NB4 (cell line): ENCODE data around the gene ENOX1.

Experiments used
- DNase-seq: peaks from one replicate; pipeline ENCODE4 v3.0.0; 2010; ENCODE audit warnings: low read depth
- H3K4me3 ChIP-seq: one replicate; pipeline ENCODE4 v1.5.1; 2011; ENCODE audit warnings: mild to moderate bottlenecking, low read depth, low read length, moderate library complexity
- MAX ChIP-seq: IDR thresholded peaks from 2 replicates; pipeline ENCODE4 v1.6.1; 2011; ENCODE audit warnings: low read depth, low read length
- MYC ChIP-seq: IDR thresholded peaks from 2 replicates; pipeline ENCODE4 v1.6.1; 2011; ENCODE audit warnings: low read depth, low read length
- POLR2A ChIP-seq: IDR thresholded peaks from 2 replicates; pipeline ENCODE4 v1.6.1; 2011; ENCODE audit warnings: mild to moderate bottlenecking; ENCODE audit not compliant: insufficient read length; ENCODE audit errors: extremely low read depth
- TF ChIP-seq, protein P1 (sequence below): IDR thresholded peaks from one replicate; pipeline ENCODE4 v1.5.1; 2012; ENCODE audit warnings: low read depth, low read length

Gene ENOX1

GRCh38 chr13:43631106-43631505, 155.7 kb downstream of the ENOX1 start:
- DNase-seq = no peak
- no peak overlapping the region for H3K4me3 ChIP-seq
- TF ChIP-seq POLR2A (no peak), MYC (no peak), MAX (no peak)
- TF ChIP-seq, protein P1, sequence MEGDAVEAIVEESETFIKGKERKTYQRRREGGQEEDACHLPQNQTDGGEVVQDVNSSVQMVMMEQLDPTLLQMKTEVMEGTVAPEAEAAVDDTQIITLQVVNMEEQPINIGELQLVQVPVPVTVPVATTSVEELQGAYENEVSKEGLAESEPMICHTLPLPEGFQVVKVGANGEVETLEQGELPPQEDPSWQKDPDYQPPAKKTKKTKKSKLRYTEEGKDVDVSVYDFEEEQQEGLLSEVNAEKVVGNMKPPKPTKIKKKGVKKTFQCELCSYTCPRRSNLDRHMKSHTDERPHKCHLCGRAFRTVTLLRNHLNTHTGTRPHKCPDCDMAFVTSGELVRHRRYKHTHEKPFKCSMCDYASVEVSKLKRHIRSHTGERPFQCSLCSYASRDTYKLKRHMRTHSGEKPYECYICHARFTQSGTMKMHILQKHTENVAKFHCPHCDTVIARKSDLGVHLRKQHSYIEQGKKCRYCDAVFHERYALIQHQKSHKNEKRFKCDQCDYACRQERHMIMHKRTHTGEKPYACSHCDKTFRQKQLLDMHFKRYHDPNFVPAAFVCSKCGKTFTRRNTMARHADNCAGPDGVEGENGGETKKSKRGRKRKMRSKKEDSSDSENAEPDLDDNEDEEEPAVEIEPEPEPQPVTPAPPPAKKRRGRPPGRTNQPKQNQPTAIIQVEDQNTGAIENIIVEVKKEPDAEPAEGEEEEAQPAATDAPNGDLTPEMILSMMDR = no peak

- TF ChIP-seq POLR2A (no peak), MYC (no peak), MAX (no peak)
- TF ChIP-seq, protein P1 = no peak
- H3K4me3 ChIP-seq = no peak overlapping the region
- DNase-seq = peak; percentile 20
Observed at GRCh38 chr13:43629691-43630480, 156.9 kb downstream of the ENOX1 start.

- H3K4me3 ChIP-seq = no peak overlapping the region
- TF ChIP-seq POLR2A (no peak), MYC (no peak), MAX (no peak)
- TF ChIP-seq, protein P1 = no peak
- DNase-seq = no peak
Observed at GRCh38 chr13:43626994-43627393, 159.8 kb downstream of the ENOX1 start.

- TF ChIP-seq, protein P1 = no peak
- TF ChIP-seq MAX (no peak), POLR2A (no peak), MYC (no peak)
- H3K4me3 ChIP-seq = no peak overlapping the region
- no peak for DNase-seq
Observed at GRCh38 chr13:43614063-43614462, 172.7 kb downstream of the ENOX1 start.

GRCh38 chr13:43611281-43612273, 175.2 kb downstream of the ENOX1 start:
- H3K4me3 ChIP-seq = no peak overlapping the region
- no peak for DNase-seq
- TF ChIP-seq, protein P1 = no peak
- TF ChIP-seq MAX (no peak), MYC (no peak), POLR2A (no peak)
